HEK293T (cell line): ENCODE results near the gene GOSR1.
"Not testable (repeated sequence)": the region's sequence is repeated elsewhere in the genome, so short reads cannot be mapped to it uniquely, and the experiment has no call there.

Experiments
- ARNT ChIP-seq: fragments of 450-650 bp; IDR thresholded peaks from 2 replicates; pipeline ENCODE4 v1.6.1; 2017; ENCODE audit warnings: mild to moderate bottlenecking
- BHLHE40 ChIP-seq: fragments of 450-650 bp; IDR thresholded peaks from 2 replicates; pipeline ENCODE4 v1.6.1; 2016; ENCODE audit warnings: mild to moderate bottlenecking, moderate library complexity, borderline replicate concordance
- CTBP1 ChIP-seq: fragments of 450-650 bp; IDR thresholded peaks from 2 replicates; pipeline ENCODE4 v1.6.1; 2016; ENCODE audit warnings: borderline replicate concordance
- ELF4 ChIP-seq: fragments of 450-650 bp; IDR thresholded peaks from 2 replicates; pipeline ENCODE4 v1.6.1; 2017; ENCODE audit warnings: antibody characterized with exemption
- FOXA1 ChIP-seq: fragments of 450-650 bp; IDR thresholded peaks from 2 replicates; pipeline ENCODE4 v1.6.1; 2016; ENCODE audit warnings: mild to moderate bottlenecking
- FOXM1 ChIP-seq: fragments of 450-650 bp; IDR thresholded peaks from 2 replicates; pipeline ENCODE4 v1.6.1; 2017; ENCODE audit warnings: mild to moderate bottlenecking, borderline replicate concordance
- NFRKB ChIP-seq: fragments of 450-650 bp; IDR thresholded peaks from 2 replicates; pipeline ENCODE4 v1.6.1; 2016; ENCODE audit warnings: mild to moderate bottlenecking, moderate library complexity
- SP1 ChIP-seq: fragments of 450-650 bp; IDR thresholded peaks from 2 replicates; pipeline ENCODE4 v1.6.1; 2017
- TARDBP ChIP-seq: fragments of 450-650 bp; IDR thresholded peaks from 2 replicates; pipeline ENCODE4 v1.6.1; 2016

GRCh38 chr17:30458797-30459413 is 18.3 kb upstream of the GOSR1 start:
- TF ChIP-seq BHLHE40, CTBP1, ARNT, SP1, FOXA1, ELF4, TARDBP, NFRKB, FOXM1: not testable (repeated sequence)
